Activated T-cell treated with anti-CD3 and anti-CD28 coated beads, Interleukin-2, amount 50 U/mL, for 24 hours (primary cell): Measurements from ENCODE around the gene RPL36A.

Source experiments
- DNase-seq: peaks from one replicate; pipeline ENCODE4 v3.0.0-alpha.2; 2020
- H3K27ac Mint-ChIP-seq: 2 replicates; pipeline ENCODE4 v1.8.0; 2020; ENCODE audit warnings: mild to moderate bottlenecking, mixed read lengths
- H3K27me3 Mint-ChIP-seq: 2 replicates; pipeline ENCODE4 v1.8.0; 2020; ENCODE audit warnings: mixed read lengths
- H3K36me3 Mint-ChIP-seq: 2 replicates; pipeline ENCODE4 v1.8.0; 2020; ENCODE audit warnings: low read depth, mixed read lengths
- H3K4me1 Mint-ChIP-seq: 2 replicates; pipeline ENCODE4 v1.8.0; 2020; ENCODE audit warnings: low read depth, mixed read lengths
- H3K4me3 Mint-ChIP-seq: 2 replicates; pipeline ENCODE4 v1.8.0; 2020; ENCODE audit warnings: mild to moderate bottlenecking, moderate library complexity, mixed read lengths
- H3K9me3 Mint-ChIP-seq: 2 replicates; pipeline ENCODE4 v1.8.0; 2020; ENCODE audit warnings: mixed read lengths

RPL36A gene

GRCh38 chrX:101390664-101391525 is at the start of gene RPL36A:
Gene RPL36A (plus strand): TSS chrX:101391011. CDS start chrX:101391044, 33 bp downstream.
- H3K27ac Mint-ChIP-seq = peak within 1 kb of the TSS; percentile 98
- H3K36me3 Mint-ChIP-seq = peaks cover 45% of the 10 kb centered on the region
- no peaks in the 10 kb centered on the region for H3K9me3 Mint-ChIP-seq
- DNase-seq = peak; percentile 86
- peaks cover 15% of the 10 kb centered on the region for H3K4me1 Mint-ChIP-seq
- H3K27me3 Mint-ChIP-seq = peaks cover 24% of the 10 kb centered on the region
- peak within 1 kb of the TSS; percentile 97 for H3K4me3 Mint-ChIP-seq

GRCh38 chrX:101347859-101348451 is 42.9 kb upstream of the RPL36A start:
- H3K4me1 Mint-ChIP-seq = peaks cover 20% of the 10 kb centered on the region
- H3K9me3 Mint-ChIP-seq = no peaks in the 10 kb centered on the region
- no peak for DNase-seq
- peak overlapping the region; percentile 92 for H3K4me3 Mint-ChIP-seq
- H3K36me3 Mint-ChIP-seq = peaks cover 52% of the 10 kb centered on the region
- H3K27me3 Mint-ChIP-seq = peaks cover 7% of the 10 kb centered on the region
- peak overlapping the region; percentile 97 for H3K27ac Mint-ChIP-seq

DNA sequence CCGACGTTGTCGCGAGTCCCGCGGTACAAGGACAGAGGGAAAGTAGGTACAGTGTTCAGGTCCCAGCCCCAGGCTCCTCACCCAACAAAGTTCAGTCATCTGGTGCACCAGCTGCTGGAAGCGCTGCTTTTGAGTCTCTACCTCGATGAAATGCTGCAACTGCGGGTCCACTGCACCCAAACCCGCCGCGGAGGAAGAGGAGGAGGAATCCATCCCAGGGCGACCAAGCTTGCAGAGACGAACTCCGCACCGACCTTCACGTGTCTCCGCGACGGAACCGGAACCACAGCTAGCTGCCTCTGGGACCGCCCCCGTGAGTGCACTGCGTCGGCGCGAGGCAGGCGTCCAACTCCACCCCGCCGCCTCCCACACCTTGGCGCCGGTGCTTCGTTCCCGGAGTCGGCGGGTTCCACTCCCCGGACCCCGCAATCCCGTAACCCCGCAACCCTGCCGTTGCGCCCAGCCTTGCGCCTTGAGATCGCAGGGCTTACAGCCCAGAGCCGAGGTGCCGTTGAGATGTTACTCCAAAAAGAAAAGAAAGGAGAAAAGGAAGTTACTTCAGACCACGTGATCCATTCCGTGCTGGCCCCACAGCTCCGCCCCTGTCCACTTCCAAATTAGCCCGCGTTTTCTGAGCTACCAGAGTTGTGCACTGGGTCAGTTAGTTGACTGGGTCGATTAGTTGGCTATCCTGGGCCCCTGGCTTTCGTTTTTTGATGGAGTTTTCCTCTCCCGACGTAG is 42.2 kb upstream of the RPL36A start, which contains the start of gene TIMM8A:
TSS of gene TIMM8A (minus strand) at position 291 of the 741 bp plus-strand sequence. CDS start at position 213, 78 bp downstream.
- Mint-ChIP-seq H3K36me3 (peaks cover 48% of the 10 kb centered on the region), H3K27me3 (peaks cover 7% of the 10 kb centered on the region), H3K27ac (peak within 1 kb of the TSS; percentile 97), H3K4me1 (peaks cover 20% of the 10 kb centered on the region), H3K9me3 (no peaks in the 10 kb centered on the region), H3K4me3 (peak within 1 kb of the TSS; percentile 92)
- peak; percentile 85 for DNase-seq

- H3K9me3 Mint-ChIP-seq = no peaks in the 10 kb centered on the region
- peaks cover 20% of the 10 kb centered on the region for H3K4me1 Mint-ChIP-seq
- H3K36me3 Mint-ChIP-seq = peaks cover 42% of the 10 kb centered on the region
- DNase-seq = no peak
- H3K27ac Mint-ChIP-seq = peak overlapping the region; percentile 97
- H3K27me3 Mint-ChIP-seq = peaks cover 9% of the 10 kb centered on the region
- peak overlapping the region; percentile 92 for H3K4me3 Mint-ChIP-seq
These were observed 41.6 kb upstream of the RPL36A start for GRCh38 chrX:101349193-101349562.

GRCh38 chrX:101357166-101357795 is 33.5 kb upstream of the RPL36A start:
- H3K4me3 Mint-ChIP-seq = no peak overlapping the region
- no peaks in the 10 kb centered on the region for H3K4me1 Mint-ChIP-seq
- no peak overlapping the region for H3K27ac Mint-ChIP-seq
- no peak for DNase-seq
- peaks cover 25% of the 10 kb centered on the region for H3K27me3 Mint-ChIP-seq
- no peaks in the 10 kb centered on the region for H3K36me3 Mint-ChIP-seq
- no peaks in the 10 kb centered on the region for H3K9me3 Mint-ChIP-seq

DNA sequence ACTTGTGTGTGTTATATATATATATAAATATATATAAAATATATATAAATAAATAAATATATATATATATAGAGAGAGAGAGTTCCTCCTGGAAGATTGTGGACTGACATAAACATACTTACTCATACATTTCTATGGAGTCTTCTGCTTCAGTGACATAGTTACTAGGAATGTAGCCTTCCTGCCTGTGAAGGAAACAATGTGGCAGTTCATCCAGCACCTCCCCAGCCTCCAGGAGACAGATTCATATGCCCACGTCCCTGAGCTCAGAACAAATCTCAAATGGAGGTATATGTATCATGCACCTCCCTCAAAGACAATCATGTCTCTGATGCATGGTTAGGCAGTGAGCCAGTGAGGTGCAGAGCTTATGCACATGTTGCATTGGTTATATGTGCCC is 30.8 kb upstream of the RPL36A start:
- H3K27ac Mint-ChIP-seq = no peak overlapping the region
- H3K9me3 Mint-ChIP-seq = no peaks in the 10 kb centered on the region
- no peak overlapping the region for H3K4me3 Mint-ChIP-seq
- H3K27me3 Mint-ChIP-seq = peaks cover 21% of the 10 kb centered on the region
- H3K36me3 Mint-ChIP-seq = no peaks in the 10 kb centered on the region
- no peak for DNase-seq
- H3K4me1 Mint-ChIP-seq = no peaks in the 10 kb centered on the region

GRCh38 chrX:101360390-101360789 is 30.4 kb upstream of the RPL36A start:
- Mint-ChIP-seq H3K27me3 (peaks cover 21% of the 10 kb centered on the region), H3K27ac (no peak overlapping the region), H3K36me3 (no peaks in the 10 kb centered on the region), H3K4me3 (no peak overlapping the region), H3K9me3 (no peaks in the 10 kb centered on the region), H3K4me1 (no peaks in the 10 kb centered on the region)
- DNase-seq = no peak

DNA sequence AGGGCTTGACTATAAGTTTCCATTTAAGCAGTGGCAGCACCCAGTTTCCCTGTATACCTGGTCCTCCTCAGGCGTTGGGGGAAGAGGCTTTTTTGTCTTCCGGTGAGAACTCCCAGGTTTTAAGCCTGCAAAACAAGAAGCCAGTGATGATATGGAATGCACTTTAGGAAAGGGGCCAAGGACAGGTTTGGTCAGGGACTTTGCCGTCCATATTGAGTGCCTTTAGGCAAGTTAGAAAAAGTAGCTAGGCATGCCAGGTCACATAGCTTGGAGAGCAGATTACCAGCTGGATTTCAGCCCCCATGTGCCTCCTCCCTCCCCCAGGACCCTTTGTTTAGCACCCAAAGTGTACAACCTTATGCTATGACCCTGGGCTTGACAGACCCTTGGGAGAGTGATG is 28.7 kb upstream of the RPL36A start:
- Mint-ChIP-seq H3K4me3 (no peak overlapping the region), H3K9me3 (no peaks in the 10 kb centered on the region), H3K27ac (no peak overlapping the region), H3K36me3 (no peaks in the 10 kb centered on the region), H3K27me3 (peaks cover 21% of the 10 kb centered on the region), H3K4me1 (no peaks in the 10 kb centered on the region)
- DNase-seq = no peak

- H3K27me3 Mint-ChIP-seq = peaks cover 21% of the 10 kb centered on the region
- H3K36me3 Mint-ChIP-seq = no peaks in the 10 kb centered on the region
- H3K27ac Mint-ChIP-seq = no peak overlapping the region
- no peaks in the 10 kb centered on the region for H3K9me3 Mint-ChIP-seq
- no peaks in the 10 kb centered on the region for H3K4me1 Mint-ChIP-seq
- DNase-seq = no peak
- no peak overlapping the region for H3K4me3 Mint-ChIP-seq
These were observed 28.1 kb upstream of the RPL36A start for GRCh38 chrX:101362757-101363156.

DNA sequence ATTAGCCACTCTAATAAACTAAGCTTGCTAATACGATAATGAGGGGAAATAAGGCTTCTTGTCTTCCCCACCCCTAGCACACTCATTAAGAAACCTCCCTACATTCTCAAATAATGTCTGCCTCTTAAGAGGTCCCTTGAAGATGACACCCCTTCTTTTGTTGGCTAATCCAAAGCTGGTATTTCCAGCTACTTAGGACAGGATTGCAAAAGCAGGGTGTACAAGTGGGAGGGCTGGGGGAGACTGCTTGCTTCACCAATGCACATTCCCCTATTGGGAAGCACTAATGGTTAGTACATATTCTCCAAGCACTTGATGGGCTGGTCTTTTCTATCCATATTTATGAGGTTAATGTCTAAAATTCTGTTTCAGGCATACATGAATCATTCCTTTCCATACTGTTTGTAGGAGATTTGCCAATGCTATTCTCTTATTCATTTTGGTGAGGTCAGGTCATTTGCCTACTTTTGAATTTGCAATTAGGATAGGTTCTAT is 25.5 kb upstream of the RPL36A start:
- Mint-ChIP-seq H3K4me3 (no peak overlapping the region), H3K9me3 (no peaks in the 10 kb centered on the region), H3K4me1 (no peaks in the 10 kb centered on the region), H3K27ac (no peak overlapping the region), H3K36me3 (no peaks in the 10 kb centered on the region), H3K27me3 (peaks cover 21% of the 10 kb centered on the region)
- DNase-seq = no peak

GRCh38 chrX:101368800-101369199 is 22.0 kb upstream of the RPL36A start:
- no peak overlapping the region for H3K4me3 Mint-ChIP-seq
- H3K27ac Mint-ChIP-seq = no peak overlapping the region
- peaks cover 7% of the 10 kb centered on the region for H3K27me3 Mint-ChIP-seq
- H3K9me3 Mint-ChIP-seq = no peaks in the 10 kb centered on the region
- no peak for DNase-seq
- no peaks in the 10 kb centered on the region for H3K36me3 Mint-ChIP-seq
- H3K4me1 Mint-ChIP-seq = no peaks in the 10 kb centered on the region

- Mint-ChIP-seq H3K4me3 (no peak overlapping the region), H3K27me3 (peaks cover 7% of the 10 kb centered on the region), H3K27ac (no peak overlapping the region), H3K36me3 (no peaks in the 10 kb centered on the region), H3K4me1 (no peaks in the 10 kb centered on the region), H3K9me3 (no peaks in the 10 kb centered on the region)
- DNase-seq = no peak
These were observed 21.1 kb upstream of the RPL36A start for GRCh38 chrX:101369687-101370086.

DNA sequence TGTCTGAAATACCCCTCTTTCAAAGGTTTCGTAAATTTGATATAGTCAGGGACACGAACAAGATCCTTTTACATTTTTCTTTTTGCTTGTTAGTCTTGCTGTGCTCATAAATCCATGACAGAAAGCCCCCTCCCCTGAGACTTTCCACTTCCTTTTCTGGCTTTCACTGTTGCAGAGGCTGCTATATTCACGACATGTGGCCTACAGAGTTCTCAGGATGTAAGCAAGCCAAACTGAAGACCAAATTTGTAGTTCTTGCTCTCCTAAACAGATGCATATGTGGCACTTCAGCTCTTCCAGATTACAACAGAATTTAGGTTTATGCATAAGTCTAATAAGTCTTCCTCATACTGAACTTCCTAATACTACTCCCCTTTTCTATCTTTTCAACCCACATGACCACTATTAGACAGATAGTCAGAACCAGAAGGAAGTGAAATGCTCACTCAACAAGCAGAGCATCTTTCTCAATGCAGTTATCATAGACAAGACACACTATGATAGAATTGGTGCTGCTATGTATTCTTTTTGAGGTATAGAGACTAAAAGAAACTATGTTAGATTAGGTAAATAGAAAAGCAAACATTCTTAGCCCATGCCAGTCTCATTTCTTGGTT is 19.8 kb upstream of the RPL36A start:
- DNase-seq = no peak
- Mint-ChIP-seq H3K27ac (no peak overlapping the region), H3K4me3 (no peak overlapping the region), H3K27me3 (peaks cover 12% of the 10 kb centered on the region), H3K4me1 (no peaks in the 10 kb centered on the region), H3K36me3 (no peaks in the 10 kb centered on the region), H3K9me3 (no peaks in the 10 kb centered on the region)

DNA sequence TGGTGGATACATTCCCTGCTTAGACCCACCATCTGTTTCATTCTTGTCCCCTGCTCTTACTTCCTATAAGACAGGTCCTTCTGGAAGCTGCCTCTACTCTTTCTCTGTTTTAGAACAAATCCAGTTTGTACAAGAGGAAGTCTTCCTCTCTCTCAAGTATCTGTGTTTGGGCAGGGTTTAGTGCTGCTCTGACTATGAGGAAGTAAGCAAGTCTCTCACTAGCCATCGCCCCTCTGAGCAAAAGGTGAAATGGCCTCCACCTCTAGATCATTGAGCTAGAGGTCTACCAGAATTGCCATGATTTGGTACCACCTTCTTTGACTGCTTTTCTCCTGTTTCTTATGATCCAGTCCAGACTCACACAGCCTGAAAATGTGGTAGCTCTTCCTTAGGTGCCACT is 13.3 kb upstream of the RPL36A start:
- Mint-ChIP-seq H3K4me1 (no peaks in the 10 kb centered on the region), H3K4me3 (no peak overlapping the region), H3K9me3 (no peaks in the 10 kb centered on the region), H3K27me3 (peaks cover 11% of the 10 kb centered on the region), H3K27ac (no peak overlapping the region), H3K36me3 (no peaks in the 10 kb centered on the region)
- no peak for DNase-seq
